HuH-7 (cell line): ENCODE results near the gene PORCN.

Source experiments
- DNase-seq: peaks from one replicate; pipeline ENCODE4 v3.0.0; 2011; ENCODE audit warnings: low spot score

The PORCN gene

GRCh38 chrX:48476919-48477318, 31.9 kb upstream of the PORCN start:
- DNase-seq, result no peak

- no peak for DNase-seq
Measured at GRCh38 chrX:48477960-48478755, 30.6 kb upstream of the PORCN start.

DNA sequence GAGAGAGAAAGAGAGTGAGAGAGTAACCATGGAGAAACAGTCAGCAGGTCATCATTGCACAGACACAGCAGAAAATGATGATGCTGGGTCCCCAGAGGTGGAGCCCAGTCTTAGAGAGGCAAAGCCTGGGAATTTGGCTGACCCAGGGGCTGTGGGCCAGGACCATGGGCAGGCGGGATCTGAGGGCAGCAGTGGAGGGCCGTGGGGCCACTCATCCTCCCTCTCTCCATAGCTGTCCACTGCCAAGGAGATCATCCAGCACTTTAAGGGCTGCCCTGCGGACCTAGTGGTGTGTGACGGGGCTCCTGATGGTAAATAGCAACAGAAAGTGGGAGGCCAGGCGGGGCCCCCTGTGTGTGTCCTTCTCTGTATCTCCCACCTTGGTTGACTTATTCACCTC, 30.0 kb upstream of the PORCN start:
- DNase-seq, result no peak

- DNase-seq, result no peak
Measured at GRCh38 chrX:48480142-48480541, 28.6 kb upstream of the PORCN start.

- no peak for DNase-seq
Measured at GRCh38 chrX:48480583-48480982, 28.2 kb upstream of the PORCN start.

GRCh38 chrX:48482526-48482925, 26.3 kb upstream of the PORCN start:
- no peak for DNase-seq

- no peak for DNase-seq
Measured at GRCh38 chrX:48487362-48487798, 21.4 kb upstream of the PORCN start.

GRCh38 chrX:48488034-48488433, 20.8 kb upstream of the PORCN start:
- DNase-seq, result no peak

GRCh38 chrX:48489296-48489695, 19.5 kb upstream of the PORCN start:
- no peak for DNase-seq

DNA sequence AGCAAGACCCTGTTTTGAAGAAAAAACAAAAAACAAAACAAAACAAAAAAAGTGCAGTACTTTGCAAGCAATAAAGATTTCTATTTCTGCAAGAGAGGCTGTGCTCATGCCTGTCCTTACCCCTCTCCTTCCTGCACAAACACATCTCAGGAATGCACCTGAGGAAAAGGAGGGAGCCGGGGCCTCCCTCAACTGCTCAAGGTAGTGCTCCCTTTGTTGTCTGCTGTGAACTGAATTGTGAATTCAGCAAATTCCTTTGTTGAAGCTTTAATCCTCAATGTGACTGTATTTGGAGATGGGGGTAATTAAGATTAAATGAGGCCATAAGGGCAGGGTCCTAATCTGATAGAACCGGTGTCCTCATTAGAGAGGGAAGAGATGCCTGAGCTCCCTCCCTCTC, 18.9 kb upstream of the PORCN start:
- DNase-seq, result no peak

DNA sequence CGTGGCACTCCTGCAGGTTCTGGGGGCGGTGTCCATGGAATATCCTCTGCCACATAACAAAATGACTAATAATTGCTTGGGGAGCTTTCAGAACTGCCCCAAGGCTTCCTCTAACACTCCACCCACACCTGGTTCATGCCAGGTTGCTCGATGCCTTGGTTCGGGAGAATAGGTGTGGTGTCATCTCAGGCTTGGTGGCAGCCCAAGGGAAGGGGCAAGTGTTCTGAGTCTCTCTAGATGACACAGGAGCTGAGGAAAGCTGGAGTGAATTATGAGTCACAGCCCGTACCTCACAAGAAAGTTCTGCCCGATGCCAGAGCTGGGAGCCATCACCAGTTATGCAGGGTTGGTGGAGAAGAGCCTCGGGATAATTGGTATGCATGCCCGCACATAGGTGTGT, 18.1 kb upstream of the PORCN start:
- no peak for DNase-seq

GRCh38 chrX:48491809-48492208, 17.0 kb upstream of the PORCN start:
- no peak for DNase-seq

DNA sequence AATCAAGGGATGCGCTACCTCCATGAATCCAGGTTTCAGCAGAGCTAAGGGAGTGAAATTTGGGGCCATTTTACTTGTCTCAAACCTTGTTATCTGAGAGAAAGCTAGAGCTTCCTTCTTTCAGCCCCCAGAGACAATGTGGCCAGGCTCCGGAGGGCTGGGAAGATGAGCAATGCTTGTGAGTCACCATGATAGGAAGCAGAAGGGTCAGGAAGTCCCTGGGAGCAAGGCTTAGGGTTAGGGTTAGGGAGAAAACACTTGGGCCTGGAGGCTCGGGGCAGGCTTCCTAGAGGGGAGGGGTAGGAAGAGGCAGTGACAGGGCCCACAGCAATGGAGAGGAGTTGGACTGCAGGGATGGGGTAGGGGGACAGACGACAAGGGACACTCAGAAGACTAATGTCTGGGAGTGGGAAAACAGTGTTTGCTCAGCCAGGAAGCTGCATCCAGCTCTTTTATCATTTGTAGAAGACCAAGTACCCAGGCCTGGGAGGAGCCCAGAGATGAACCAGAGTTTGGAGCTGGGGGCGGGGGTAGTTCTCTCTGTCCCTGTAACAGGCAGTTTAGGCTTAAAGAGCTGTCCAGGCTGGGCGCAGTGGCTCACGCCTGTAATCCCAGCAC, 16.4 kb upstream of the PORCN start:
- no peak for DNase-seq

GRCh38 chrX:48493890-48494364, 14.9 kb upstream of the PORCN start:
- DNase-seq, result peak; percentile 49

DNA sequence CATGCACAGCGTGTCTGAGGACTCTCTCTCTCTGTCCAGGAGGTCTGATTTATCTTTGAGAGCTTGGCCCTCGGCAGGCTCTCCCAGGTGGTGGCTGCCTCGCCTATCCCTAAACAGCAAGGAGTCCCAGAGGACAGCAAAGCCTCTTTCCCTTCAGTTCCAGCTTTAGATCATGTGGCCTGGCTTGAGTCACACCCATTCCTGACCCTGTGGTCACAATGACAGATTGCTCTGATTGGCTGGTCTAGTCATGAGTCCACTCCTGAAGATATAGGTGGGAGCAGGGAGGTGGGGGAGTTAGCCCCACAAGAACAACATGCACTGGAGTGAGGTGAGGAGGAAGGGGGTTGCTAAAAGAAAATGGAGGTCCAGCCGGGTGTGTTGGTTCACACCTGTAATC, 12.1 kb upstream of the PORCN start:
- no peak for DNase-seq

GRCh38 chrX:48497871-48498270, 10.9 kb upstream of the PORCN start:
- DNase-seq, result no peak

GRCh38 chrX:48498374-48498809, 10.4 kb upstream of the PORCN start:
- DNase-seq, result no peak

GRCh38 chrX:48504261-48504660, 4.5 kb upstream of the PORCN start:
- no peak for DNase-seq

DNA sequence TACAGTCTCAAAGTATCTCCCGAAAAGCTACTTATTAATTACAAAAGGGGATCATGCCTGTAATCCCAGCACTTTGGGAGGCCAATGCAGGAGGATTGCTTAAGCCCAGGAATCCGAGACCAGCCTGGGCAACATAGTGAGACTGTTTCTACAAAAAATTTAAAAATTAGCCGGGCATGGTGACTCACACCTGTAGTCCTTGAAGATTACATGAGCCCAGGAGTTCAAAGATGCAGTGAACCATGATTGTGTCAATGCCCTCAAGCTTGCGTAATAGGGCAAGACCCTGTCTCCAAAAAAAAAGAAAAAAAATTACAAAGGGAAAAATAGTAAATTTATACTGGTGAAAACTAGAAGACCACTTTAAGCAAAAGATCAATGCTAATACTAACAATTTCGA, 3.3 kb upstream of the PORCN start:
- DNase-seq, result no peak

DNA sequence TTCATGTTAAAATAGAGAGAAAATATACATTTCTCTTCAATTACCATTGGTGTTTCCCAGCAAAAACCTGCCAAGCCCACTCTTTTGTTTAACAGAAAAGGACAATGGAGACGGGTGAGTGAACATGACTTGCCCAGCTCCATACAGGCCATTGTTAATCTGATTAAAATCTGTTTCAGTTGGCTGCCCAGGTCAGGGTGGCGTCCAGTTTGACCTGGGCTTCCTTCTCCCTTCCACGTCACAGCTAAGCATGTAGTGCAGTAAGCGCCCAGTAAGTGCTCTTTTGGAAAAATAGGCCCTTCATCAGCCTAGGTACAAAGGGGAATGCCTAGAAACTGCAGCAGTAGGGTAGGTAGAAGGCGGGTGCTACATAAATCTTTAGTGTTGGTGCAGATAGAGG, 1.5 kb upstream of the PORCN start:
- DNase-seq, result no peak

DNA sequence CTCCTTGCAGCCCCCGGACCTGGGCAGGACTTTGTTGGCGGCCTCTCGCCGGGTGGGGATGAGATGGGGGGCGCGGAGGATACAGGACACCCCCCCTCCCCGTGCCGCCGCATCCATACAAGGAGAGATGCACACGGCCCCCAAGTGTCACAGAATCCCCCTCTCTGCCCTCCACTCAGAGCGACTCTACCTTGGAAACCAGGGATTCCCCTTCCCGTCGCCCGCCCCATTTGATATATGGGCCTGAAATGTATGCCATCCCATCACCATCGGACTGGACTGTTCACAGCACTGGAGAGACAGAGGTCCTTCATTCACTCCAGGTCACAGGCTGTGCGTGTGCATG, 426 bp downstream of the PORCN start:
- DNase-seq, result no peak

- no peak for DNase-seq
Measured at GRCh38 chrX:48509619-48510018, 827 bp downstream of the PORCN start.

DNA sequence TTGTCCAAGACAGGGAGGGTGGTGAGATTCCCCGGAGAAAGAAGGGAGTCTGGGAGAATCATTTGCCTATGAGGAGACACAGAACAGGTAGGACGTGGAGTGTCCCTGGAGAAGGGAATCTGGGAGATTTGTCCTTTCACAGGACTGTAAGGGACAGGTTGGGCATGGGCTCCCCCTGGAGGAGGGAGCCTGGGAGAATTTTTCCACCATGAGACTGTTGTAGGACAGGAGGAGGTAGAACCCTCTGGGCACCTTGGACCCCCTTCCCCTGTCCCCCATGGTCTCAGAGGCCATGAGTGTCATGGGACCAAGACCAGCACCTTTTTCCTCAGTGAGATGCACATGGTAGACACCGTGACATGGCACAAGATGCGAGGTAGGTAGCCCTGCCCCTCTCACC, 2.8 kb downstream of the PORCN start:
- DNase-seq, result peak; percentile 71
